Hepatocyte (in vitro differentiated cells): Measurements from ENCODE around the gene CENPB.

Experiments used
- EZH2 ChIP-seq: fragments of 200-600 bp; sonication (generic); IDR thresholded peaks from 2 replicates; pipeline ENCODE4 v1.6.1; 2016; ENCODE audit warnings: antibody characterized with exemption, mild to moderate bottlenecking, borderline replicate concordance
- EZH2phosphoT487 ChIP-seq: fragments of 200-600 bp; sonication (generic); IDR thresholded peaks from one replicate; pipeline ENCODE4 v1.6.1; 2018; ENCODE audit warnings: antibody characterized with exemption, mild to moderate bottlenecking, low read depth, moderate library complexity; ENCODE audit not compliant: unreplicated experiment, severe bottlenecking
- TF ChIP-seq, protein P1 (sequence below): fragments of 200-600 bp; sonication (generic); IDR thresholded peaks from 2 replicates; pipeline ENCODE4 v1.5.1; 2016; ENCODE audit warnings: antibody characterized with exemption, mild to moderate bottlenecking; ENCODE audit not compliant: poor library complexity

DNA sequence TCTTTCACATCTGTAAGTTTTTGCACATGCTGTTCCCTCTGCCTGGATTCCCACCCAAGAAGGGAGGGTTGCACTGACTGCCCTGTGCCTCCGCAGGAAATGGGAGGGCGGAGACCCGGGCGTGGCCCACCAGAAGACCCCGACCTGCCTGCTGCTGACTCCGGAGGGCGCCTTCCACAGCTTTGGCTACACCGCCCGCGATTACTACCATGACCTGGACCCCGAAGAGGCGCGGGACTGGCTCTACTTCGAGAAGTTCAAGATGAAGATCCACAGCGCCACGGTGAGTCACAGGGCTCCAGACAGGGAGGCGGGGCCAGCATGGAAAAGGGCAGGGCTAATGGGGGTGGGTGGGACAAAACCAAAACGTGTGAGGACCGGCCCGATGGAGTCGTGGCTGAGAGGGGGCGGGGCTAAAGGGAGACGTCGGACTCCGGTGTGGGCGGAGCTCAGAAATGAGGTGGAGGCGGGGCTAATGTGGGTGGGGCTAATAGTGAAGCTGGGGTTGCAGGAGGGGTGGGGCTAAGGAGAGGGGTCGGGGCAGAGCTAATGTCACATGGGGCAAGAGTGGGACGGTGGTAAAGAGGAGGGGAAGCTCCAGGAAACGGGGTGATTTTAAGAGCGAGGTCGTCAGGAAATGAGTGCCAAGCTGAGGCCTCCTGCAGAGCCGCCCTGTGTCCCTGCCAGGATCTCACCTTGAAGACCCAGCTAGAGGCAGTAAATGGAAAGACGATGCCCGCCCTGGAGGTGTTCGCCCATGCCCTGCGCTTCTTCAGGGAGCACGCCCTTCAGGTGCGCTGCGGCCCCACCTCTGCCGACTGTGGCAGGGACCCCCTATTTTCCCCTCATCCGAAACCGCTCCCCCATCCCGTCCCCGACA is 41.5 kb downstream of the CENPB start:
- TF ChIP-seq, protein P1, sequence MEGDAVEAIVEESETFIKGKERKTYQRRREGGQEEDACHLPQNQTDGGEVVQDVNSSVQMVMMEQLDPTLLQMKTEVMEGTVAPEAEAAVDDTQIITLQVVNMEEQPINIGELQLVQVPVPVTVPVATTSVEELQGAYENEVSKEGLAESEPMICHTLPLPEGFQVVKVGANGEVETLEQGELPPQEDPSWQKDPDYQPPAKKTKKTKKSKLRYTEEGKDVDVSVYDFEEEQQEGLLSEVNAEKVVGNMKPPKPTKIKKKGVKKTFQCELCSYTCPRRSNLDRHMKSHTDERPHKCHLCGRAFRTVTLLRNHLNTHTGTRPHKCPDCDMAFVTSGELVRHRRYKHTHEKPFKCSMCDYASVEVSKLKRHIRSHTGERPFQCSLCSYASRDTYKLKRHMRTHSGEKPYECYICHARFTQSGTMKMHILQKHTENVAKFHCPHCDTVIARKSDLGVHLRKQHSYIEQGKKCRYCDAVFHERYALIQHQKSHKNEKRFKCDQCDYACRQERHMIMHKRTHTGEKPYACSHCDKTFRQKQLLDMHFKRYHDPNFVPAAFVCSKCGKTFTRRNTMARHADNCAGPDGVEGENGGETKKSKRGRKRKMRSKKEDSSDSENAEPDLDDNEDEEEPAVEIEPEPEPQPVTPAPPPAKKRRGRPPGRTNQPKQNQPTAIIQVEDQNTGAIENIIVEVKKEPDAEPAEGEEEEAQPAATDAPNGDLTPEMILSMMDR: no peak
- TF ChIP-seq EZH2phosphoT487 (no peak), EZH2 (peak; percentile 10)
